Heart right ventricle (tissue), 16 donors: Measurements from ENCODE around the gene ANK3. TPM values are rescaled to one million over a fixed set of nuclear protein-coding genes. Genes with fewer than 3 reads are reported as not detected.

Experiments used
- ATAC-seq, 8 donors: fragments of 200-7000 bp; cut with Tn5 transposase; one replicate each; pipeline ENCODE4 v1.9.1; 2020; ENCODE audit warnings: mild to moderate bottlenecking in 8 of 8, moderate library complexity in 8 of 8, moderate number of reproducible peaks in 1 of 8
- DNase-seq, 2 donors: peaks; one replicate each; pipeline ENCODE4 v3.0.0-alpha.2; 2020
- H3K27ac ChIP-seq, 10 donors: fragments of 200-600 bp; sonication (generic) in 2 of 10; one replicate each; pipeline versions ENCODE4 v1.5.0 to v1.8.0; 2020 to 2022; ENCODE audit warnings: mild to moderate bottlenecking in 3 of 10
- H3K27me3 ChIP-seq, 7 donors: fragments of 200-600 bp; one replicate each; pipeline ENCODE4 v1.8.0; 2021 to 2022; ENCODE audit warnings: mild to moderate bottlenecking in 2 of 7
- H3K36me3 ChIP-seq, 9 donors: fragments of 200-600 bp; sonication (generic) in 1 of 9; one replicate each; pipeline versions ENCODE4 v1.5.0 to v1.8.0; 2020 to 2022; ENCODE audit warnings: mild to moderate bottlenecking in 2 of 9
- H3K4me1 ChIP-seq, 9 donors: fragments of 200-600 bp; sonication (generic) in 1 of 9; one replicate each; pipeline versions ENCODE4 v1.5.0 to v1.8.0; 2020 to 2022; ENCODE audit warnings: mild to moderate bottlenecking in 4 of 9
- H3K4me3 ChIP-seq, 10 donors: fragments of 200-600 bp; sonication (generic) in 2 of 10; one replicate each; pipeline versions ENCODE4 v1.5.0 to v1.8.0; 2020 to 2022; ENCODE audit warnings: mild to moderate bottlenecking in 7 of 10, moderate library complexity in 2 of 10
- H3K9me3 ChIP-seq, 11 donors: fragments of 200-600 bp in 10 of 11; sonication (generic) in 2 of 11; one replicate each; pipeline versions ENCODE4 v1.5.0 to v1.8.0; 2013 to 2022; ENCODE audit warnings: mild to moderate bottlenecking in 2 of 11, control low read depth in 1 of 11, moderate library complexity in 1 of 11
- WGBS, 2 donors: extraction: QIAGEN DNeasy Blood & Tissue Kit; methylation state at CpG; one replicate each; pipeline ENCODE4 v1.1.7; 2013; ENCODE audit warnings: inconsistent platforms in 1 of 2; 5-methylcytosine and 5-hydroxymethylcytosine counted together
- intact Hi-C, 10 donors: fragments of 100-400 bp; cut with DNase I; formaldehyde crosslinking; loops; one replicate each; pipeline versions ENCODE4 v1.11.1 to v1.14.2; 2022
- polyA plus RNA-seq, 2 donors: library from polyadenylated mRNA; stranded (reverse); fragments of 200-250 nt; gene quantifications; one replicate each; pipeline ENCODE4 v1.2.3, GENCODE V29; 2013
- total RNA-seq, 10 donors: library from RNA; stranded (reverse); fragmentation: NEBNext Ultra II Directional in 3 of 10; extraction: Animal tissue kit (Norgen Biotek cat#: 25700) in 3 of 10; gene quantifications; one replicate each; pipeline versions ENCODE4 v1.2.1 to v1.2.4, GENCODE V29; 2021 to 2023
- TF ChIP-seq, protein P1 (sequence below), 9 donors: fragments of 200-600 bp; sonication (generic) in 2 of 9; IDR thresholded peaks; one replicate each; pipeline versions ENCODE4 v1.5.0 to v1.8.0; 2021 to 2022; ENCODE audit warnings: antibody characterized with exemption in 9 of 9, mild to moderate bottlenecking in 5 of 9, moderate library complexity in 1 of 9
- donor health status: Arrhythmogenic right ventricular cardiomyopathy.
- donor health status: ischemic (EF 13 %, LVEDD 7.1; RV severe dilation, severe dysfunction).
- donor health status: healthy with polysubstance abuse.
- donor health status: DM: no; HTN: yes; CAD: no.
- donor health status: DM: no; HTN: no; CAD: no.
- donor health status: ischemic (EF 25% LVEDD 6.9; RV normal size, moderate dysfunction).
- donor health status: ischemic (EF 25% LVEDD 5.7; RV mildly dilated, moderate dysfunction).
- donor health status: healthy.
- donor health status: DM: yes; HTN: yes; CAD: no.
- donor health status: Ischemic cardiomyopathy.
- donor health status: ischemic (EF 35%, LVEDD 5.7; RV mildly dilated, moderate dysfunction).
- donor health status: nonischemic (EF 11% LVEDD 7.7; RV severe dilation, severe dysfunction).
- donor health status: DM: yes; HTN: yes; CAD: no.
- donor health status: PGD.
- donor health status: ischemic (EF 29% LVEDD 5.4; RV normal size, mild dysfunction).
- donor health status: nonischemic (EF 23%, LVEDD 6.1; RV moderate dilation, normal function).

ANK3 gene
- total and polyA plus RNA-seq, 12 donors, result 34.4 to 287 (median 245) TPM

DNA sequence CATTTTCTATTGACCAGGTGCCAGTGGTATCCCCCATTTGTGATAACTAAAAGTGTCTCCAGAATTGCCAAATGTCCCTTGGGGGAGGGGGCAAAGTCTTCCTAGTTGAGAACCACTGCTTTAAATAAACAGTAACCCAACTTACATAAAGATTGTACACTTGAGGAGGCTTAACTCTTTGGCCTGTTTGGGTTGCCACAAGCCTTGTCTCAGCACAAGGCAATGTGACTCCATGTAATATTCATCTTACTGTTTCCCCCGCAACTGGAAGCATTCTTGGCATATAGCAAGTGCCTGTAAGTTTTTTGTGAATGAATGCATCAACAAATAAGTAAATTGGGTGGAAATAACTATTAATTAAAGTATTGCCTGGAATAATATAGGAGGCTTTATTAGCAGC is 108.3 kb downstream of the ANK3 start:
- WGBS, 2 donors, result 32 to 76% methylated on average over 1 of the region's 1 CpG

DNA sequence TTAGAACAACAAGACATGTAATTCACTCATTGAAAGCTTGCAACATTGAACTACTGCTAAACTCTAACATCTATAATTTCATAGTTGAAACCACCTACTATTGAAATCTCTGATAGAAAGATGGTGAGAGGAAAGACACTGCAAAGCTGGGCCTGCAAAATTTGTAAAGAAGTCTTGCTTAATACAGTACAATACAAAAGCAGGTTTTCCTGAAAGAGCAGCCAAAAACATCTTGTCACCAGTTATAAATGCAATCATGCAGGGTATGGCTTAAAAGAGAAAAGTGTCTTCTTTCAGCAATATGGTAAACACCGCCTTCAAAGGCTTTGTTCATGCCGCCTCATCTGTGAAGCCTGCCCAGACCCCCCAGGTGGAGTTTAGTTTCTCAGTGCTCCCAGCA is 109.2 kb downstream of the ANK3 start:
- 98% methylated on average over 2 of the region's 2 CpGs for WGBS, 2 donors
- ATAC-seq, result no peak
- Histone ChIP-seq H3K27me3 (no peaks in the 10 kb centered on the region), H3K4me3 (no peak overlapping the region), H3K4me1 (peaks cover 0 to 48% (median 20%) of the 10 kb centered on the region in 9 donors), H3K9me3 (no peaks in the 10 kb centered on the region), H3K36me3 (peaks cover 0 to 26% (median 0%) of the 10 kb centered on the region in 9 donors), H3K27ac (peak overlapping the region in 9 of 10 donors; percentile 46 to 81 (median 63))
- no peak for DNase-seq
- TF ChIP-seq, protein P1, sequence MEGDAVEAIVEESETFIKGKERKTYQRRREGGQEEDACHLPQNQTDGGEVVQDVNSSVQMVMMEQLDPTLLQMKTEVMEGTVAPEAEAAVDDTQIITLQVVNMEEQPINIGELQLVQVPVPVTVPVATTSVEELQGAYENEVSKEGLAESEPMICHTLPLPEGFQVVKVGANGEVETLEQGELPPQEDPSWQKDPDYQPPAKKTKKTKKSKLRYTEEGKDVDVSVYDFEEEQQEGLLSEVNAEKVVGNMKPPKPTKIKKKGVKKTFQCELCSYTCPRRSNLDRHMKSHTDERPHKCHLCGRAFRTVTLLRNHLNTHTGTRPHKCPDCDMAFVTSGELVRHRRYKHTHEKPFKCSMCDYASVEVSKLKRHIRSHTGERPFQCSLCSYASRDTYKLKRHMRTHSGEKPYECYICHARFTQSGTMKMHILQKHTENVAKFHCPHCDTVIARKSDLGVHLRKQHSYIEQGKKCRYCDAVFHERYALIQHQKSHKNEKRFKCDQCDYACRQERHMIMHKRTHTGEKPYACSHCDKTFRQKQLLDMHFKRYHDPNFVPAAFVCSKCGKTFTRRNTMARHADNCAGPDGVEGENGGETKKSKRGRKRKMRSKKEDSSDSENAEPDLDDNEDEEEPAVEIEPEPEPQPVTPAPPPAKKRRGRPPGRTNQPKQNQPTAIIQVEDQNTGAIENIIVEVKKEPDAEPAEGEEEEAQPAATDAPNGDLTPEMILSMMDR (IDR thresholded peaks at IDR 0.05), result no peak
- intact Hi-C loops, result loop anchor here in 1 of 10 donors (5.0 kb wide), 1 partner anchor 43 kb away; no protein-coding TSS in a partner anchor

More for the DNA sequence above, 108.3 kb downstream of the ANK3 start:
- Histone ChIP-seq H3K27ac (peak overlapping the region; percentile 3 to 81 (median 62)), H3K4me1 (peaks cover 0 to 55% (median 19%) of the 10 kb centered on the region in 9 donors), H3K4me3 (no peak overlapping the region), H3K9me3 (no peaks in the 10 kb centered on the region), H3K27me3 (no peaks in the 10 kb centered on the region), H3K36me3 (peaks cover 0 to 26% (median 0%) of the 10 kb centered on the region in 9 donors)
- ATAC-seq, result peak in 5 of 8 donors; percentile 19 to 62 (median 44)
- intact Hi-C loops, result loop anchor here in 1 of 10 donors (5.0 kb wide), 1 partner anchor 44 kb away; no protein-coding TSS in a partner anchor
- TF ChIP-seq, protein P1 (IDR thresholded peaks at IDR 0.05), result no peak
- no peak for DNase-seq

GRCh38 chr10:60277656-60278055 is 112.0 kb downstream of the ANK3 start:
- TF ChIP-seq, protein P1 (IDR thresholded peaks at IDR 0.05), result no peak
- 65 to 75% methylated on average over 1 of the region's 1 CpG for WGBS, 2 donors
- Histone ChIP-seq H3K27ac (peak overlapping the region in 1 of 10 donors; percentile 20), H3K9me3 (no peaks in the 10 kb centered on the region), H3K4me3 (no peak overlapping the region), H3K4me1 (peaks cover 0 to 32% (median 11%) of the 10 kb centered on the region in 9 donors), H3K27me3 (no peaks in the 10 kb centered on the region), H3K36me3 (peaks cover 0 to 50% (median 0%) of the 10 kb centered on the region in 9 donors)
- ATAC-seq (no peak), DNase-seq (no peak)
- intact Hi-C loops, result no loop called here

DNA sequence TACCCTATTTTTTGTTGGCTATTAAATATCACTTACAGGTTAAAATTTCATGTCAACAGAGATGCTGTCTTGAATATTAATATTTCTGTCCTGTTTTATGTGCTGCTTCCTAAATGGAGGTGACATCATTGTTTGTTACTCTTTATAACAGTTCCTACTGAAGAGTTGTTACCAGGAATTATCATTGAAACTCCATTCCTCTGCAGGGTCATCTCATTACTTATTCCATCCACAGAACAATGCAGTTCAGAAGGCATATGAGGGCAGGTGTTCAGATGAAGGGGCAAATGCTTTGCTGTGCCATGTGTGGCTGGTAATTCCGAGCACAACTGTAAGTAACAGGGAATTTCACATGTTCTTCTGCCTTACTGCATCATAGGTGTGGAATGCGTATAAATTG is 113.4 kb downstream of the ANK3 start:
- intact Hi-C loops, result no loop called here
- TF ChIP-seq, protein P1 (IDR thresholded peaks at IDR 0.05), result no peak
- Histone ChIP-seq H3K27ac (peak overlapping the region in 3 of 10 donors; percentile 20 to 38 (median 22)), H3K4me3 (no peak overlapping the region), H3K4me1 (peaks cover 0 to 27% (median 4%) of the 10 kb centered on the region in 9 donors), H3K36me3 (peaks cover 0 to 50% (median 0%) of the 10 kb centered on the region in 9 donors), H3K27me3 (no peaks in the 10 kb centered on the region), H3K9me3 (no peaks in the 10 kb centered on the region)
- DNase-seq (no peak), ATAC-seq (peak in 3 of 8 donors; percentile 19 to 50 (median 49))
- 96% methylated on average over 2 of the region's 2 CpGs for WGBS, 2 donors
